Epithelial cell of esophagus (primary cell): ENCODE data around the gene LRRC7.

Experiments used
- DNase-seq: peaks from one replicate; pipeline ENCODE4 v3.0.0; 2010; ENCODE audit warnings: low read depth
- H3K4me3 ChIP-seq: 2 replicates; pipeline ENCODE4 v1.5.1; 2011; ENCODE audit warnings: mild to moderate bottlenecking, low read length, control low read depth
- TF ChIP-seq, protein P1 (sequence below): IDR thresholded peaks from 2 replicates; pipeline ENCODE4 v1.5.1; 2011; ENCODE audit warnings: low read depth, mild to moderate bottlenecking, low read length, control low read depth, inconsistent platforms; ENCODE audit not compliant: insufficient read depth; ENCODE audit errors: missing control alignments

Gene LRRC7

DNA sequence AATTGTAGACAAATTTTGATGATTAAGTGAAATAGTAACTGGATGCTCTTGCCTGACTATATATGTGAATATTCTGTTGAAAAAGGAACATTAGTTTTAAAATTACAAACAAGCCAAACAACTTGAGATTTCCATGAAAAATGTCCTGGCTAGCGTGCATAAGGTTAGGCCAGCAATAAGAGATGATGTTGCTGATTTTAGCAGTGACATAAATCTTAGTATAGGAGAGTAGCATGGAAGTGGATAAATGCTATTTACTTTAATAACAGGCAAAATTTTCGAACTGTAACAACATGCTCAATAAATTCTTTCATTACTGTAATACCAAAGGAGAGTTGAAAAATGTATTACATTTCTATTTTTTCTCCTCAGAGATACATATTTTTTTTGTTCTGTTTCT lies 266.6 kb downstream of the LRRC7 start:
- no peak overlapping the region for H3K4me3 ChIP-seq
- TF ChIP-seq, protein P1, sequence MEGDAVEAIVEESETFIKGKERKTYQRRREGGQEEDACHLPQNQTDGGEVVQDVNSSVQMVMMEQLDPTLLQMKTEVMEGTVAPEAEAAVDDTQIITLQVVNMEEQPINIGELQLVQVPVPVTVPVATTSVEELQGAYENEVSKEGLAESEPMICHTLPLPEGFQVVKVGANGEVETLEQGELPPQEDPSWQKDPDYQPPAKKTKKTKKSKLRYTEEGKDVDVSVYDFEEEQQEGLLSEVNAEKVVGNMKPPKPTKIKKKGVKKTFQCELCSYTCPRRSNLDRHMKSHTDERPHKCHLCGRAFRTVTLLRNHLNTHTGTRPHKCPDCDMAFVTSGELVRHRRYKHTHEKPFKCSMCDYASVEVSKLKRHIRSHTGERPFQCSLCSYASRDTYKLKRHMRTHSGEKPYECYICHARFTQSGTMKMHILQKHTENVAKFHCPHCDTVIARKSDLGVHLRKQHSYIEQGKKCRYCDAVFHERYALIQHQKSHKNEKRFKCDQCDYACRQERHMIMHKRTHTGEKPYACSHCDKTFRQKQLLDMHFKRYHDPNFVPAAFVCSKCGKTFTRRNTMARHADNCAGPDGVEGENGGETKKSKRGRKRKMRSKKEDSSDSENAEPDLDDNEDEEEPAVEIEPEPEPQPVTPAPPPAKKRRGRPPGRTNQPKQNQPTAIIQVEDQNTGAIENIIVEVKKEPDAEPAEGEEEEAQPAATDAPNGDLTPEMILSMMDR, result no peak
- no peak for DNase-seq

DNA sequence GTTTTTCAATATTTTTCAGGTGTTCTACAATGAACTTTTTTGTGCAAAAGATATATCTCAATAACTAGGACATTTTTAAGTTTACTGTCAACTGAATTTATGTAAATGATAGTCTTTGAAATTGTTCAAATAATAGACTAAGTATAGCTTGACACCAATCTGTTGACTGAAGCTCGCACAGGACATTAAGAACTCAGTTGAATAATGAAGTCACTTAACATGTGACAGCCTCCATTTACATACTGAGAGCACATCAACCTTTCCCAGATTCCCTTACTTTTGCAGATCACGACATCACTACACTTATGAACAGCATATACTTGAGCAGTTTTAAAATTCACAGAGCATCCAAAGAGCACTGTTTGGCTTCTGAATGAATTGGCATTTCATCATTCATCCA lies 268.2 kb downstream of the LRRC7 start:
- no peak for DNase-seq
- H3K4me3 ChIP-seq, result no peak overlapping the region

DNA sequence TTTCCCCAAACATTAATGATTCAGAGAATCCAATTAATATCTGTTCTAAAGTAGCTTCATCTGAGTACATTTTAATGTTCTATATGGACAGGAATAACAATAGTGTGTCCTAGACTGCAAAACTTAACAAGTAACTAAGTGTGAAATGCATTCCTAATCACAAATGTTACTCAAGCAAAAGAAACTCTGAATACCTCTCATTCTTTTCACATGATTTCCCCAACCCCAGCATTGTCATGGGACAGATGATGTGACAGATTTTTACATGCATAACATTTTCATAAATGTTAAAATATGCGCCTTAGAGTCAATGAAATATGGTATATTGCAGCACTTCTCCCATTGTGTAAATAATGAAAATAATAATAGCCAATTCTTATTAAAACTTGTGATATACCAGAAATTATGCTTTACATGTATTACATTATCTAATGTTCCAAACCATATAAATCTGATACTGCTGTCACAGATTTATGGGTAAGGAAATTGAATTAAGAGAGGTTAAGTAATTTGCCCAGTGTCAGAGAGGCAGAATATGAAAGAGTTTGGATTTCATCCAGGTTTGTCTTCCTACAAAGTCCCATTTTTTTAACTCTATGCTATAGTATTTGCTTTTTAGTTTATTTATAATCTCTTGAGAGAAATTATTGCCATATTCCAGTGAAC lies 269.4 kb downstream of the LRRC7 start:
- no peak for DNase-seq
- H3K4me3 ChIP-seq, result no peak overlapping the region
- TF ChIP-seq, protein P1, result no peak

More for the DNA sequence above, 268.2 kb downstream of the LRRC7 start:
- TF ChIP-seq, protein P1, result no peak

DNA sequence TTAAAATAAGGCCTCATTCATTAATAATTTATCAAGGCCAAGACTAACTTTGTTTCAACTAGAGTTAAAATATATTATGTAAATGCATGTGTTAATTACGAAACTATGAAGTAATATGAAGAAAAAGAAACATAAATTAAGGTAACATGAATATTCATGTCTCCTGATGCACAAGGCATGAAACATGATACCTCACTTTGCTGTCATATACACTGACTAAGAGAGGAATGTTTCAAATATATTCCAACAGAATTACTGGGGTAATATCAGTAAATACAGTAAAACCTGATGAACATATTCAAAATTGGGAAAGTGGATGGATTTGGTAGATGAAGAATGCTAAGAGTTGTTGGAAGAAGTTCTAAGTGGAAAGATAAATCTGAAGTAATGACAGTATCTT lies 274.6 kb downstream of the LRRC7 start:
- DNase-seq, result no peak
- no peak overlapping the region for H3K4me3 ChIP-seq
- TF ChIP-seq, protein P1, result no peak

DNA sequence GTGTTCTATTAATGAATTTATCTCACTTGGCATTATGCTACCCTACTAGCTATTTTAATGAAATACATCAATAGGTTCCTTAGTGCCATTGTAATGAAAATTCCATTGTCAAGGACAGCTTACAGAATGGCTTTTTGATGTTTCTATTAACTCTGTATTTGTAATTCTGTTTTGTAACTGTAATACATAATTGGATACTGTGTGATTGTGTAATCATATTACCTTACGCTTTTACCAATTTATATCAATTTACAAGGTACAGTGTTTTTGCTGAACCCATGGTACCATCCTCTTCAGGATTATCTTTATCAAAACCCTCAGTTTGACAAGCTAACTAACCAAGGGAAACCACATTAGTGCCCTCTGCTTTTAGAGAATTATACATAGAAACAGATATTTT lies 277.9 kb downstream of the LRRC7 start:
- H3K4me3 ChIP-seq, result no peak overlapping the region
- TF ChIP-seq, protein P1, result no peak
- no peak for DNase-seq

DNA sequence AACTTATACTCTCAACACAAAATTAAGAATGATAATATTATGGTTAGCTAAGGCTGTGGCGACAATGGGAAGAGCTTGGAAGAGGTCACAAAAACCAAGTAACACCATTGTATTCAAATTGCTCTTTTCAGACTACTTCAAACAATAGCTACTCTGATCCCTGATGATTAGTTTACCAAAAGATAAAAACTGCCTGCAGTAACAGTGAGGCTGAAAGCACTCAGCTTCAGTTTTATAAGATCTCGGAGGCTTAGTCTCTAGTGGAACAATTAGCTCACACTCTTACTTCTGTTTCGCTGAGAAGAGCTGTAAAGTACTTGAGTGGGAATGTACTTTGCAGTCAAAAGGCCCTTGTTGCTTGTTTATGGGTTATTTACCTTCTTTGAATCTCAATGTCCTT lies 278.5 kb downstream of the LRRC7 start:
- H3K4me3 ChIP-seq, result no peak overlapping the region
- DNase-seq, result no peak
- TF ChIP-seq, protein P1, result no peak

DNA sequence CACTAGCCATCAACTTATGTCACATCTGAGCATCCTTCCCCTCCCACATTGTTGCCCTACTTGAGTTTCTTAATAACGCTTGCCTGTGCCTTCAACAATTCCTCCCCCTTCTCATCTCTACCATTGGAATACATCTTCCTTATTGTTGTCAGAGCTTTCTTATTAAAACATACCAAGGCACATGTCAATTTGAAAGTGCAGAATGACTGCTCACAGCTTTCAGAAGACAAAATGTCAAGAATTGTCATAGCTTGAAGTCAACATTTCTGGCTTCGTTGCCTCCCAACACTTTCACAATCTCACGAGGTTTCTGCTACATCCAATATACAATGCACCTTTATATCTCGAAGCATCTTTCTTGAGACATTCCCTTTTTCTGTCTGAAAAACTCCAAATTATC lies 279.9 kb downstream of the LRRC7 start:
- H3K4me3 ChIP-seq, result no peak overlapping the region
- DNase-seq, result no peak
- TF ChIP-seq, protein P1, result no peak
